GM19452 (cell line): ENCODE data around the gene DUSP28.

Experiments used
- ATAC-seq: cut with Tn5 transposase; IDR thresholded peaks from one replicate; pipeline ENCODE4 v1.9.1; 2021; ENCODE audit not compliant: unreplicated experiment

The DUSP28 gene

GRCh38 chr2:240597419-240598181 lies 37.4 kb downstream of the DUSP28 start:
- ATAC-seq, result no peak

GRCh38 chr2:240598311-240598911 lies 38.3 kb downstream of the DUSP28 start:
- no peak for ATAC-seq

- no peak for ATAC-seq
These were observed 39.0 kb downstream of the DUSP28 start for GRCh38 chr2:240599141-240599583.

- ATAC-seq, result no peak
These were observed 40.3 kb downstream of the DUSP28 start for GRCh38 chr2:240600451-240600961.

- no peak for ATAC-seq
These were observed 41.1 kb downstream of the DUSP28 start for GRCh38 chr2:240601061-240601830.

DNA sequence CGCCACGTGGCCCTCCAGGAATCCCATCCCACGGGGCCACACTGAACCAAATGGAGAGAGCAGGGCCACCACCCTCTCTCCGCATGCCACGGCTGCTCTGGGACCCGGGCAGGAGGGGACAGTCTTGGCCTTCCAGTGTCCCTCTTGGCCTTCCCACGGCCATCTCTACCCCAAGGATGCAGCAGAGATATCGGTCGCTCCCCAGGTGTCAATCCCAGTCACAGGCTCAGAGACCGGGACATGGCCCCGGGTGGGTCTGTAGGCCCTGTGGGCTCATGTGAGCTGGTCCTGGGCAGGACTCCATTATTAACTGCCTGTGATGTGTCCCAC lies 41.6 kb downstream of the DUSP28 start:
- no peak for ATAC-seq

DNA sequence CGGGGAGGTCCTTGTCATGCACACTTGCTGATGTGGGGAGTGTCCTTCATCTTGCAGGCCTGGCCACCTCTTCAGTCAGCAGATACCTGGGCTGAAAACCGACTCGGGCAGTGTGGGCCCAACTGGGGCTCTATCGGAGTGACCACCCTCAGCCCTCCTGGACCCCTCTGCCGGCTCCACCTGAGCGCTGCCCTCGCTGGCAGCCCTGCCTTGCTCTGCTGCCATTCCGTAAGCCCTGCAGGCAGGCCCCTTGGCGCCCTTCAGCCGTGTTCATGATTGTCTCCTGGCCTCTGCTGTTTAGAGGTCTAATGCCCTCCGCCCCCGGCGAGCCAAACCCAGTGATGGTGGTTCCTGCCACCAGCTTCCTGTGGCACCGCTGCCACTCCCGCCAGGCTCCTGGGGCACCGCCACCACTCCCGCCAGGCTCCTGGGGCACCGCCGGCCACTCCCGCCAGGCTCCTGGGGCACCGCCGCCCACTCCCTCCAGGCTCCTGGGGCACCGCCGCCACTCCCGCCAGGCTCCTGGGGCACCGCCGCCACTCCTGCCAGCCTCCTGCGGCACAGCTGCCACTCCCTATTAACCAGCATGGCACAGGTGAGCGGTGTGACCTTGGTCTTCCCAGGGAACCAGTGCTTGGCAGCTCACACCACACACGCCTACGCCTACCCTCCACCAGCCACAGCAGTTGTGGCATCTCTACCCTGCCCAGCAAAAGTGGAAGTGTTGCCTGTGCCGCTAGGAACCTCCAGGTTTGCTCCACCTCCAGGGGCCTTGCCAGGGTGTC lies 42.3 kb downstream of the DUSP28 start:
- no peak for ATAC-seq

DNA sequence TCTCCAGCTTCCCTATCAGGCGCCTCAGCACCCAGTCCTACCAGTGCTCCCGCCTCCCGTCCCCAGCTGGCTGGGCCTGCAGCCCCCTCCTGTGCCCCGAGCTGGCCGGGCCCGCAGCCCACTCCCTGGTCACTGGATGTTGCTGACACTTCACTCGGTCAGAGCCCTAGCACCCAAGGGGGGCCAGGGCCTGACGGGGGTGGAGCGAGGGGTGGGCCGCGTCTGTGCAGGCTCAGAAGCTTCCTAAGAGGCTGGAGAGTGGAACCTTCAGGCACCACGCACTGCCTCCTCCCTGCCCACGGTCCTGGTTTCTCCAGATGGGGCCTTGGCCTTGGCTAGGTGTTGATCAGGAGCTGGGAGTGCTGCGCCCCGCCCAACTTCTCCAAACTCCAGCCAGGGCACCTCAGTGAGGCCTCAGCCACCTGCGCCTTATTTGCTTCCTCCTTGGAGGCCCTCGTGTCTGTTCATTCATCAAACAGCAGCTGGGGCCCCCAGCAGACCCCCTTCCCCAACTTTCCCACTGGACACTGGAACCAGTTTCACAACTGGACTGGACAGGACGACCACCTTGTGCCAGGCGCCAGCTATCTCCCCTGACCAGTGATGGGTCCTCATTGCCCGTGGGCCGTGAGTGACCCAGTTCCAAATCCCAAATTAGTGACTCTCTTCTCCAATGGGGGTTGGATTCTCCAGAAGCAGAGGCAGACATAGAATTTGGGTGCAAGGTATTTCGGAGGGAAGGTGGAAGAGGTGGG lies 43.1 kb downstream of the DUSP28 start:
- ATAC-seq, result no peak

DNA sequence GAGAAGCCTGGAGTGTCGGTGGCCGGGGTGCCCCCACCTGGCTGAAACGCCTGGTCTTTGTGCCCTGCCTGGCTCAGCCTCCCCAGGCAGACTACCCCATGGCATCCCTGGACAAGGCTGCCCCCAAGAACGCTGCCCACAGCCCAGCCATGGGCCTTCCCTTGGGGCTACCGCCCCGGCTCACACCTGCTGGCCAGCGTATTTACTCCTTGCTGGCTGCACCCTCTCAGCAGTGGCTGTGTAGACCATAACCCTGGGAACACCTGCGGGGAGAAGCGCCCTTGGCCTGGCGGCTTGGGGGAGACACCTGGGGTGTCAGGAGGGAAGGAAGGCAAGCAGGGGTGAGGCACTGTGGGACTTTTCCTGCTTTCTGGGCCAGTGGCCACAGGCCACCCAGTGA lies 43.7 kb downstream of the DUSP28 start:
- no peak for ATAC-seq

GRCh38 chr2:240604291-240604938 lies 44.3 kb downstream of the DUSP28 start:
- ATAC-seq, result no peak

DNA sequence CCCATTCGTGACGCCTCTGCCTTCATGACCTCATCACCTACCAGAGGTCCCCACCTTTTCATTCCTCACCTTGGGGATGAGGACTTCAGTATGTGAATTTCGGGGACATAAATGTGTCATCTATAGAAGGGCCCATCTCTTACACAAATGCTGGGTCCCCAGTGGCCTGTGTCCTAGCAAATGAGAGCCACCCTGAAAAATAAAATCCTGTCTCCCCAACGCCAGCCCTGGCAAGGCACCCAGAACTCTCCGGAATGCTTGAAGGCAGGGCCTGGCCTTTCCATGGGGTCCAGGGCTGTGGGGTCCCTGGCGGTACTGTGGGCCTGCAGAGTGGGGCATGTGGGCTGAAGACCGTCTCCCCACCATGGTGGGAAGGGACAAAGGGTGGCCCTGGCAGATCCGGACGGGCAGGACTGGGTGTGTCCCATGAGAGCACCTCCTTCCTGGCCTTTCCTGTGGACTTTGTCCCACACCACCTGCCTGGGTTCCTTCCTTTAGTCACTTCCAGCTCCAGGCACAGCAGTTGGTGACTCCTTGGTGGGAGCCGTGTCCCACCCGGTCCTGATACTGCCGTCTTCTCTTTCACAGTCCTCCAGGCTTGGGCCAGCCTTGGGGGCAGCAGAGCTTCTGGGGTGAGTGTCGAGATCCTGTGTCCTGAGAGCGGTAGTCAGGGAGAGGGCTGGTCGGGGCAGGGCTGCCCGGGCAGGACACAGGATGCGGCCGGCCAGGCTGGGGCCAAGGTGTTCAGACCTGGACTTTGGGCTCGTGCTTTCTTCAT lies 45.0 kb downstream of the DUSP28 start:
- ATAC-seq, result no peak

- ATAC-seq, result no peak
These were observed 45.9 kb downstream of the DUSP28 start for GRCh38 chr2:240605867-240606743.

DNA sequence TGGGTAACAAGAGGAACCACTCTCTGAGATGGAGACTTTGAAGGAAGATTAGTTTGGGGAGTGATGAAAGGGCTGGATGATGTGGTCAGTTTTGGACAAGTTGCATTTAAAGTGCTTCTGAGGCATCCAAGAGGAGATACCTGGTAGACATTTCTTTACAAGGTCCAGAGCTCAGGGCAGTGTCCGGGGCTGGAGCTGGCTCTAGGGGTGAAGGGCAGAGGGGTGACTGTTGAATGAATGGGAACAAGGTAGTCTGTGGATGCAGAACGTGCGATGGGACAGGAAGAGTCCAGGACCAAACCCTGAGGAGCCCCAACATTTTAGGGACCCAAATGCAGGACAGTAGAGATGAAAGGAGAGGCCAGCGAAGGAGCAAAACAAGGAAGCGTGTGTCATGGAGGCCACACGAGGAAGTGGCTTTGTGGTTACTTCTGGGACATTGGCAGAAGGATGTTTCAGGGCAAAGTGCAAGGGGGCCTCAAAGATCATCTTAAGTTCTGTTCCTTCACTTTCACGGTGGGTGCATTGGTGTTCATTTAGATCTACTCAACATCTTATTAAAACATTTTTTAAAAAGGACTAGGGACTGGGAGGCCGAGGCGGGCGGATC lies 51.5 kb downstream of the DUSP28 start:
- no peak for ATAC-seq
